ENCODE measurements around the gene GP1BA. TPM values are rescaled to one million over a fixed set of nuclear protein-coding genes. Genes with fewer than 3 reads are reported as not detected.
"Not testable (repeated sequence)": the region's sequence is repeated elsewhere in the genome, so short reads cannot be mapped to it uniquely, and the experiment has no call there.

The GP1BA gene
- total RNA-seq, 4 donors from 2014 or later = not detected

GRCh38 chr17:4908301-4908700 is 23.8 kb upstream of the GP1BA start:
- Histone ChIP-seq H3K27me3 (no peaks in the 10 kb centered on the region), H3K4me3 (no peak overlapping the region), H3K27ac (peak overlapping the region in 1 of 2 donors; percentile 54), H3K36me3 (no peaks in the 10 kb centered on the region), H3K4me1 (no peaks in the 10 kb centered on the region), H3K9me3 (no peaks in the 10 kb centered on the region)
- intact Hi-C loops (cut with DNase I; ENCODE audit: low total_unique reads) = no loop called here
- TF ChIP-seq CTCF (IDR thresholded peaks at IDR 0.05) (no peak), POLR2A (IDR thresholded peaks at IDR 0.05) (no peak)
- DNase-seq = no peak

GRCh38 chr17:4908711-4909496 is 23.2 kb upstream of the GP1BA start:
- no peaks in the 10 kb centered on the region for H3K27me3 ChIP-seq
- no peaks in the 10 kb centered on the region for H3K36me3 ChIP-seq
- intact Hi-C loops (cut with DNase I; ENCODE audit: low total_unique reads) = no loop called here
- H3K4me1 ChIP-seq = no peaks in the 10 kb centered on the region
- H3K9me3 ChIP-seq = no peaks in the 10 kb centered on the region
- peak; percentile 82 to 87 for DNase-seq
- no peak overlapping the region for H3K4me3 ChIP-seq
- peak overlapping the region; percentile 18 to 54 for H3K27ac ChIP-seq
- TF ChIP-seq POLR2A (IDR thresholded peaks at IDR 0.05) (no peak), CTCF (IDR thresholded peaks at IDR 0.05) (peak; percentile 62 to 91 (median 77))

GRCh38 chr17:4913994-4914393 is 18.1 kb upstream of the GP1BA start:
- Histone ChIP-seq H3K36me3 (no peaks in the 10 kb centered on the region), H3K27me3 (no peaks in the 10 kb centered on the region), H3K4me3 (no peak overlapping the region), H3K4me1 (no peaks in the 10 kb centered on the region), H3K9me3 (no peaks in the 10 kb centered on the region), H3K27ac (no peak overlapping the region)
- DNase-seq = no peak
- intact Hi-C loops (cut with DNase I; ENCODE audit: low total_unique reads) = loop anchor here (10.0 kb wide), 1 partner anchor 151 kb away; no protein-coding TSS in a partner anchor
- TF ChIP-seq CTCF (IDR thresholded peaks at IDR 0.05) (no peak), POLR2A (IDR thresholded peaks at IDR 0.05) (no peak)

- H3K36me3 ChIP-seq, H3K4me1 ChIP-seq, H3K9me3 ChIP-seq, H3K4me3 ChIP-seq, DNase-seq, H3K27me3 ChIP-seq, H3K27ac ChIP-seq: not testable (repeated sequence)
- intact Hi-C loops (cut with DNase I; ENCODE audit: low total_unique reads) = loop anchor here (10.0 kb wide), 1 partner anchor 150 kb away; no protein-coding TSS in a partner anchor
Measured at GRCh38 chr17:4914551-4914950, 17.5 kb upstream of the GP1BA start.

- Histone ChIP-seq H3K4me3 (no peak overlapping the region), H3K4me1 (no peaks in the 10 kb centered on the region), H3K36me3 (no peaks in the 10 kb centered on the region), H3K9me3 (no peaks in the 10 kb centered on the region), H3K27ac (no peak overlapping the region), H3K27me3 (no peaks in the 10 kb centered on the region)
- no peak for DNase-seq
- intact Hi-C loops (cut with DNase I; ENCODE audit: low total_unique reads) = loop anchor here (10.0 kb wide), 1 partner anchor 145 kb away; no protein-coding TSS in a partner anchor
- TF ChIP-seq POLR2A (IDR thresholded peaks at IDR 0.05) (no peak), CTCF (IDR thresholded peaks at IDR 0.05) (no peak)
Measured at GRCh38 chr17:4919511-4920047, 12.5 kb upstream of the GP1BA start.
